WTC11 (cell line): ENCODE measurements around the gene FLOT2. TPM values are rescaled to one million over a fixed set of nuclear protein-coding genes. Genes with fewer than 3 reads are reported as not detected.
A peak's percentile ranks its signal among the peaks of the same experiment; 100 is the strongest.

Source experiments
- ATAC-seq: fragments of 200-7000 bp; cut with Tn5 transposase; 2 replicates; pipeline ENCODE4 v1.10.0; 2021; ENCODE audit warnings: mild to moderate bottlenecking, moderate library complexity
- CTCF ChIA-PET: fragments of 300-600 bp; sonication (Branson Sonifier 250); formaldehyde crosslinking; loops from one replicate; lab custom pipeline; 2021; ENCODE audit warnings: antibody characterized with exemption; lab: Charles Lee
- POLR2A ChIA-PET: fragments of 350-600 bp; sonication (Branson Sonifier 250); formaldehyde crosslinking; loops from one replicate; lab custom pipeline; 2021; ENCODE audit warnings: antibody characterized with exemption; lab: Charles Lee
- DNase-seq: peaks from one replicate; pipeline ENCODE4 v3.0.0; 2021; ENCODE audit warnings: low spot score
- H3K27ac Mint-ChIP-seq: 2 replicates; pipeline ENCODE4 v1.8.0; 2021; ENCODE audit warnings: mixed read lengths
- H3K27me3 Mint-ChIP-seq: 2 replicates; pipeline ENCODE4 v1.8.0; 2021; ENCODE audit warnings: low read depth, mild to moderate bottlenecking, moderate library complexity, mixed read lengths
- H3K36me3 Mint-ChIP-seq: 2 replicates; pipeline ENCODE4 v1.8.0; 2021; ENCODE audit warnings: mixed read lengths
- H3K4me1 Mint-ChIP-seq: 2 replicates; pipeline ENCODE4 v1.8.0; 2022; ENCODE audit warnings: mixed read lengths
- H3K4me3 Mint-ChIP-seq: 2 replicates; pipeline ENCODE4 v1.8.0; 2021; ENCODE audit warnings: mild to moderate bottlenecking, moderate library complexity, mixed read lengths
- H3K9me3 Mint-ChIP-seq: 2 replicates; pipeline ENCODE4 v1.8.0; 2021; ENCODE audit warnings: mixed read lengths
- ATF2 ChIP-seq: sonication (generic); formaldehyde crosslinking; IDR thresholded peaks from 2 replicates; pipeline ENCODE4 v1.8.1; 2022; ENCODE audit warnings: low read depth, missing genetic modification reagents, borderline replicate concordance
- ATF6 ChIP-seq: sonication (generic); formaldehyde crosslinking; IDR thresholded peaks from 2 replicates; pipeline ENCODE4 v1.8.1; 2023; ENCODE audit warnings: mild to moderate bottlenecking, missing genetic modification reagents
- FOXK1 ChIP-seq: sonication (generic); formaldehyde crosslinking; IDR thresholded peaks from 2 replicates; pipeline ENCODE4 v1.8.0; 2022; ENCODE audit warnings: mild to moderate bottlenecking, moderate library complexity, missing genetic modification reagents
- FOXP4 ChIP-seq: sonication (generic); formaldehyde crosslinking; IDR thresholded peaks from 2 replicates; pipeline ENCODE4 v1.8.0; 2022; ENCODE audit warnings: mild to moderate bottlenecking, missing genetic modification reagents
- GABPB1 ChIP-seq: sonication (generic); formaldehyde crosslinking; IDR thresholded peaks from 2 replicates; pipeline ENCODE4 v1.8.1; 2023; ENCODE audit warnings: mild to moderate bottlenecking, missing genetic modification reagents
- GTF2I ChIP-seq: fragments of 250-450 bp; sonication (Bioruptor Pico); conservative IDR thresholded peaks from 2 replicates; pipeline ENCODE4 v1.4.0; 2021; ENCODE audit warnings: mild to moderate bottlenecking
- MLX ChIP-seq: sonication (generic); formaldehyde crosslinking; IDR thresholded peaks from 2 replicates; pipeline ENCODE4 v1.8.1; 2023; ENCODE audit warnings: mild to moderate bottlenecking, missing genetic modification reagents, moderate library complexity
- PRDM15 ChIP-seq: sonication (generic); formaldehyde crosslinking; IDR thresholded peaks from 2 replicates; pipeline ENCODE4 v1.8.0; 2022; ENCODE audit warnings: missing genetic modification reagents
- RORB ChIP-seq: fragments of 250-450 bp; sonication (Bioruptor Pico); IDR thresholded peaks from 2 replicates; pipeline ENCODE4 v1.9.0; 2021; ENCODE audit warnings: mild to moderate bottlenecking
- SP1 ChIP-seq: sonication (generic); formaldehyde crosslinking; conservative IDR thresholded peaks from 2 replicates; pipeline ENCODE4 v1.8.1; 2022; ENCODE audit warnings: missing genetic modification reagents
- TCF7 ChIP-seq: sonication (generic); formaldehyde crosslinking; IDR thresholded peaks from 2 replicates; pipeline ENCODE4 v1.8.0; 2022; ENCODE audit warnings: mild to moderate bottlenecking, low read depth, missing genetic modification reagents, moderate library complexity
- TP53 ChIP-seq: sonication (generic); formaldehyde crosslinking; IDR thresholded peaks from 2 replicates; pipeline ENCODE4 v1.8.1; 2023; ENCODE audit warnings: mild to moderate bottlenecking, missing genetic modification reagents
- USF1 ChIP-seq: sonication (generic); formaldehyde crosslinking; IDR thresholded peaks from 2 replicates; pipeline ENCODE4 v1.8.0; 2022; ENCODE audit warnings: mild to moderate bottlenecking, missing genetic modification reagents
- ZNF121 ChIP-seq: sonication (generic); formaldehyde crosslinking; IDR thresholded peaks from 2 replicates; pipeline ENCODE4 v1.8.0; 2023; ENCODE audit warnings: missing genetic modification reagents
- ZNF138 ChIP-seq: sonication (generic); formaldehyde crosslinking; conservative IDR thresholded peaks from 2 replicates; pipeline ENCODE4 v1.8.1; 2022; ENCODE audit warnings: mild to moderate bottlenecking, moderate library complexity, missing genetic modification reagents
- ZNF219 ChIP-seq: sonication (generic); formaldehyde crosslinking; IDR thresholded peaks from 2 replicates; pipeline ENCODE4 v1.8.0; 2023; ENCODE audit warnings: missing genetic modification reagents, mild to moderate bottlenecking, borderline replicate concordance
- ZNF532 ChIP-seq: fragments of 250-450 bp; sonication (Bioruptor Pico); IDR thresholded peaks from 2 replicates; pipeline ENCODE4 v1.9.0; 2021; ENCODE audit warnings: mild to moderate bottlenecking, borderline replicate concordance
- ZSCAN18 ChIP-seq: fragments of 250-450 bp; sonication (Bioruptor Pico); IDR thresholded peaks from 2 replicates; pipeline ENCODE4 v2.1.2; 2022; ENCODE audit warnings: mild to moderate bottlenecking, moderate library complexity
- total RNA-seq: library from RNA; stranded (reverse); gene quantifications from 3 replicates; pipeline ENCODE4 v1.2.3, GENCODE V29; 2021

The FLOT2 gene
- total RNA-seq, 1 experiment from 2014 or later, result 139 TPM

GRCh38 chr17:28910534-28910933, 13.0 kb upstream of the FLOT2 start (continued):
- TF ChIP-seq MLX (no peak), ZNF138 (no peak), TP53 (CRISPR knock-in tag) (no peak), SP1 (no peak), FOXK1 (CRISPR knock-in tag) (no peak), ATF6 (no peak), USF1 (CRISPR knock-in tag) (no peak), RORB (CRISPR knock-in tag) (no peak), GABPB1 (CRISPR knock-in tag) (no peak)

GRCh38 chr17:28908640-28909167, 11.2 kb upstream of the FLOT2 start:
- Mint-ChIP-seq H3K27me3 (no peaks in the 10 kb centered on the region), H3K4me3 (no peak overlapping the region), H3K36me3 (peaks cover 71% of the 10 kb centered on the region), H3K4me1 (peaks cover 36% of the 10 kb centered on the region), H3K27ac (peak overlapping the region; percentile 72; the same call in 1 of the 2 replicates), H3K9me3 (no peaks in the 10 kb centered on the region)
- DNase-seq, result no peak
- ATAC-seq, result no peak
- ChIA-PET POLR2A (no interaction called here), CTCF (interaction anchor here (1.0 to 9.0 kb wide), 4 partner anchors 8 to 235 kb away, joined by 3 to 103 read pairs (median 10); partner anchors contain the start of genes NEK8 and TLCD1)
- TF ChIP-seq ZNF532 (CRISPR knock-in tag) (no peak), TCF7 (no peak), MLX (no peak), ZNF219 (CRISPR knock-in tag) (no peak), PRDM15 (CRISPR knock-in tag) (no peak), ATF2 (CRISPR knock-in tag) (no peak), TP53 (CRISPR knock-in tag) (no peak), ZNF121 (CRISPR knock-in tag) (no peak), ZSCAN18 (CRISPR knock-in tag) (no peak), FOXP4 (CRISPR knock-in tag) (no peak), GTF2I (CRISPR knock-in tag) (no peak)
